HL-60/S4 treated with retinoic acid at 250 ng/mL for 4 days and 3 days (cell line): ENCODE data around the gene UCHL3.

Experiments used
- in situ Hi-C: fragments of 300-500 bp; cut with MboI; formaldehyde crosslinking; loops from 2 replicates; pipeline ENCODE4 v1.7.0; 2022; ENCODE audit warnings: low sequenced_read_pairs

UCHL3 gene

GRCh38 chr13:75547917-75548316 lies 1.7 kb upstream of the UCHL3 start:
- in situ Hi-C loops: no loop called here

GRCh38 chr13:75550159-75550567 lies 572 bp downstream of the UCHL3 start:
- in situ Hi-C loops: no loop called here

- in situ Hi-C loops: no loop called here
Observed at GRCh38 chr13:75554464-75554863, 4.9 kb downstream of the UCHL3 start.

- in situ Hi-C loops: no loop called here
Observed at GRCh38 chr13:75554981-75555380, 5.4 kb downstream of the UCHL3 start.

- in situ Hi-C loops: no loop called here
Observed at GRCh38 chr13:75555836-75556235, 6.2 kb downstream of the UCHL3 start.

GRCh38 chr13:75556961-75557360 lies 7.4 kb downstream of the UCHL3 start:
- in situ Hi-C loops: no loop called here

GRCh38 chr13:75558145-75558840 lies 8.7 kb downstream of the UCHL3 start:
- in situ Hi-C loops: no loop called here

- in situ Hi-C loops: no loop called here
Observed at GRCh38 chr13:75566658-75567057, 17.1 kb downstream of the UCHL3 start.

- in situ Hi-C loops: no loop called here
Observed at GRCh38 chr13:75569576-75569975, 20.0 kb downstream of the UCHL3 start.

GRCh38 chr13:75579529-75579928 lies 29.9 kb downstream of the UCHL3 start:
- in situ Hi-C loops: no loop called here

- in situ Hi-C loops: no loop called here
Observed at GRCh38 chr13:75581874-75582640, 32.5 kb downstream of the UCHL3 start.

- in situ Hi-C loops: no loop called here
Observed at GRCh38 chr13:75583091-75583490, 33.5 kb downstream of the UCHL3 start.

GRCh38 chr13:75585153-75585552 lies 35.6 kb downstream of the UCHL3 start:
- in situ Hi-C loops: no loop called here

- in situ Hi-C loops: no loop called here
Observed at GRCh38 chr13:75587679-75588078, 38.1 kb downstream of the UCHL3 start.

GRCh38 chr13:75596657-75597182 lies 47.1 kb downstream of the UCHL3 start:
- in situ Hi-C loops: no loop called here

- in situ Hi-C loops: no loop called here
Observed at GRCh38 chr13:75600371-75600770, 50.8 kb downstream of the UCHL3 start.

GRCh38 chr13:75603038-75603437 lies 53.4 kb downstream of the UCHL3 start:
- in situ Hi-C loops: no loop called here

GRCh38 chr13:75607447-75607846 lies 57.9 kb downstream of the UCHL3 start:
- in situ Hi-C loops: no loop called here

- in situ Hi-C loops: no loop called here
Observed at GRCh38 chr13:75610466-75610865, 60.9 kb downstream of the UCHL3 start.

GRCh38 chr13:75612354-75612753 lies 62.8 kb downstream of the UCHL3 start:
- in situ Hi-C loops: no loop called here

- in situ Hi-C loops: no loop called here
Observed at GRCh38 chr13:75617230-75617629, 67.6 kb downstream of the UCHL3 start.

- in situ Hi-C loops: no loop called here
Observed at GRCh38 chr13:75618308-75618707, 68.7 kb downstream of the UCHL3 start.
